Effector CD8-positive, alpha-beta T cell (primary cell): ENCODE data around the gene MARCHF6.
"Not testable (repeated sequence)": the region's sequence is repeated elsewhere in the genome, so short reads cannot be mapped to it uniquely, and the experiment has no call there.

Experiments used
- DNase-seq: peaks from one replicate; lab custom pipeline; 2025; lab: John Stamatoyannopoulos, UW

MARCHF6 gene

GRCh38 chr5:10351919-10352318 lies 1.6 kb upstream of the MARCHF6 start:
- DNase-seq, result no peak

- DNase-seq, result no peak
Observed at GRCh38 chr5:10352430-10353240, 860 bp upstream of the MARCHF6 start.

GRCh38 chr5:10354048-10354872 lies 765 bp downstream of the MARCHF6 start:
- peak; percentile 13 for DNase-seq

- no peak for DNase-seq
Observed at GRCh38 chr5:10355071-10355889, 1.8 kb downstream of the MARCHF6 start.

- DNase-seq, result no peak
Observed at GRCh38 chr5:10358999-10359398, 5.5 kb downstream of the MARCHF6 start.

GRCh38 chr5:10360686-10361085 lies 7.2 kb downstream of the MARCHF6 start:
- DNase-seq, result no peak

- DNase-seq, result no peak
Observed at GRCh38 chr5:10363519-10364185, 10.2 kb downstream of the MARCHF6 start.

GRCh38 chr5:10364186-10364689 lies 10.7 kb downstream of the MARCHF6 start:
- DNase-seq, result no peak

- DNase-seq, result no peak
Observed at GRCh38 chr5:10365782-10366181, 12.3 kb downstream of the MARCHF6 start.

GRCh38 chr5:10366310-10367272 lies 13.1 kb downstream of the MARCHF6 start:
- no peak for DNase-seq

- DNase-seq, result no peak
Observed at GRCh38 chr5:10367579-10367978, 14.1 kb downstream of the MARCHF6 start.

GRCh38 chr5:10370931-10371330 lies 17.4 kb downstream of the MARCHF6 start:
- DNase-seq, result no peak

GRCh38 chr5:10371369-10371768 lies 17.9 kb downstream of the MARCHF6 start:
- DNase-seq, result not testable (repeated sequence)

- no peak for DNase-seq
Observed at GRCh38 chr5:10372726-10373709, 19.5 kb downstream of the MARCHF6 start.

- DNase-seq, result no peak
Observed at GRCh38 chr5:10374046-10375022, 20.8 kb downstream of the MARCHF6 start.

- not testable (repeated sequence) for DNase-seq
Observed at GRCh38 chr5:10375146-10375545, 21.7 kb downstream of the MARCHF6 start.

GRCh38 chr5:10376544-10376943 lies 23.0 kb downstream of the MARCHF6 start:
- DNase-seq, result no peak

- no peak for DNase-seq
Observed at GRCh38 chr5:10377081-10377480, 23.6 kb downstream of the MARCHF6 start.
